WTC11 (cell line): ENCODE data around the gene MED13. TPM values are rescaled to one million over a fixed set of nuclear protein-coding genes. Genes with fewer than 3 reads are reported as not detected.
"Not testable (repeated sequence)": the region's sequence is repeated elsewhere in the genome, so short reads cannot be mapped to it uniquely, and the experiment has no call there.

Experiments used
- ATAC-seq: fragments of 200-7000 bp; cut with Tn5 transposase; 2 replicates; pipeline ENCODE4 v1.10.0; 2021; ENCODE audit warnings: mild to moderate bottlenecking, moderate library complexity
- CTCF ChIA-PET: fragments of 300-600 bp; sonication (Branson Sonifier 250); formaldehyde crosslinking; loops from one replicate; lab custom pipeline; 2021; ENCODE audit warnings: antibody characterized with exemption; lab: Charles Lee
- POLR2A ChIA-PET: fragments of 350-600 bp; sonication (Branson Sonifier 250); formaldehyde crosslinking; loops from one replicate; lab custom pipeline; 2021; ENCODE audit warnings: antibody characterized with exemption; lab: Charles Lee
- DNase-seq: peaks from one replicate; pipeline ENCODE4 v3.0.0; 2021; ENCODE audit warnings: low spot score
- H3K27ac Mint-ChIP-seq: 2 replicates; pipeline ENCODE4 v1.8.0; 2021; ENCODE audit warnings: mixed read lengths
- H3K27me3 Mint-ChIP-seq: 2 replicates; pipeline ENCODE4 v1.8.0; 2021; ENCODE audit warnings: low read depth, mild to moderate bottlenecking, moderate library complexity, mixed read lengths
- H3K36me3 Mint-ChIP-seq: 2 replicates; pipeline ENCODE4 v1.8.0; 2021; ENCODE audit warnings: mixed read lengths
- H3K4me1 Mint-ChIP-seq: 2 replicates; pipeline ENCODE4 v1.8.0; 2022; ENCODE audit warnings: mixed read lengths
- H3K4me3 Mint-ChIP-seq: 2 replicates; pipeline ENCODE4 v1.8.0; 2021; ENCODE audit warnings: mild to moderate bottlenecking, moderate library complexity, mixed read lengths
- H3K9me3 Mint-ChIP-seq: 2 replicates; pipeline ENCODE4 v1.8.0; 2021; ENCODE audit warnings: mixed read lengths
- total RNA-seq: library from RNA; stranded (reverse); gene quantifications from 3 replicates; pipeline ENCODE4 v1.2.3, GENCODE V29; 2021

MED13 gene
- total RNA-seq, 1 experiment from 2014 or later: 39.7 TPM

DNA sequence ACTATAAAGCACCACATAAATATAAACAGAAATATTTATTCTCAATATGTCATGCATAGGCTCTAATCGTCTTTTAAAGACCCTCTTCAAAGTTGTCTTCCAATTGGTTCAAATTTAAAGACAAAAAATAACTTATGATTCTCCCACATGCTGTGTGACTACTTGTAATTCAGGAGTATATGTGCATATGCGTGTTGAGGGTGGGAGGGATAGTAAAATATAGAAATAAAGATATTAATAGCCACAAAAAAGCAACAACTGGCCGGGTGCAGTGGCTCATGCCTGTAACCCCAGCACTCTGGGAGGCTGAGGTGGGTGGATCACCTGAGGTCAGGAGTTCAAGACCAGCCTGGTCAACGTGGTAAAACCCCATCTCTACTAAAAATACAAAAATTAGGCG lies 170.8 kb downstream of the MED13 start:
- peaks cover 34% of the 10 kb centered on the region for H3K36me3 Mint-ChIP-seq
- POLR2A ChIA-PET, DNase-seq, H3K27ac Mint-ChIP-seq, H3K4me3 Mint-ChIP-seq, H3K9me3 Mint-ChIP-seq, ATAC-seq, H3K27me3 Mint-ChIP-seq, CTCF ChIA-PET, H3K4me1 Mint-ChIP-seq: not testable (repeated sequence)

Other genes with a start within 250 kb of the MED13 start
- 13.8 to 17.6 TPM (median 16.0 TPM) in 3 replicates for gene BRIP1, start 201.8 kb downstream of the MED13 start, total RNA-seq
- gene INTS2, start 137.3 kb downstream of the MED13 start, total RNA-seq: 24.1 to 24.9 TPM (median 24.3 TPM) in 3 replicates